ENCODE measurements around the gene GZMM. TPM values are rescaled to one million over a fixed set of nuclear protein-coding genes. Genes with fewer than 3 reads are reported as not detected.

Gene GZMM
- total and polyA plus RNA-seq, 4 donors: 0.74 to 3.0 (median 2.5) TPM

DNA sequence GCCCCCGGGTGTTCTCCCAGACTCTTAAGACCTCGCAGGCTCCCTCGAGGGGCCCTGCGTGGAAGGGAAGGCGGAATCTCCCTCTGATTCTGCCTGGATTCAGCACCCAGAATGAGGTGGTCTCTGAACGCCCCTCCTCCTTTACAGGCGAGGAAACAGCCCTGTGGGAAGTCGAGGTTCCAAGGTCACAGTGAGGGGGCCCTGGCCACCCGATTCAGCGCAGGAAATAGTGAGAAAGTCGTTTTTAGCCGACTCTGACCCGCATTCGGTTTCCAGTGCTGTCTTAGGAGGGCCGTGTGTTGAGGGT, 29.6 kb downstream of the GZMM start:
- H3K27ac ChIP-seq (ENCODE audit: low read depth in 1 of 2, low read length in 1 of 2): peak overlapping the region; percentile 20 to 95
- H3K36me3 ChIP-seq (ENCODE audit: control insufficient read depth in 4 of 4, insufficient read depth in 4 of 4, low read length in 4 of 4): peaks cover 0 to 16% (median 0%) of the 10 kb centered on the region in 4 donors
- H3K9ac ChIP-seq (ENCODE audit: insufficient read depth in 1 of 2, low read length in 2 of 2): peak overlapping the region; percentile 70 to 90
- ATAC-seq (ENCODE audit: insufficient read depth, low FRiP score) (no peak), DNase-seq (no peak)
- no peaks in the 10 kb centered on the region for H3K27me3 ChIP-seq (ENCODE audit: control insufficient read depth in 3 of 3, insufficient read depth in 3 of 3, low read length in 2 of 3)
- WGBS, 2 donors: 2 to 4% methylated on average over 15 of the region's 15 CpGs
- TF ChIP-seq, protein P1, sequence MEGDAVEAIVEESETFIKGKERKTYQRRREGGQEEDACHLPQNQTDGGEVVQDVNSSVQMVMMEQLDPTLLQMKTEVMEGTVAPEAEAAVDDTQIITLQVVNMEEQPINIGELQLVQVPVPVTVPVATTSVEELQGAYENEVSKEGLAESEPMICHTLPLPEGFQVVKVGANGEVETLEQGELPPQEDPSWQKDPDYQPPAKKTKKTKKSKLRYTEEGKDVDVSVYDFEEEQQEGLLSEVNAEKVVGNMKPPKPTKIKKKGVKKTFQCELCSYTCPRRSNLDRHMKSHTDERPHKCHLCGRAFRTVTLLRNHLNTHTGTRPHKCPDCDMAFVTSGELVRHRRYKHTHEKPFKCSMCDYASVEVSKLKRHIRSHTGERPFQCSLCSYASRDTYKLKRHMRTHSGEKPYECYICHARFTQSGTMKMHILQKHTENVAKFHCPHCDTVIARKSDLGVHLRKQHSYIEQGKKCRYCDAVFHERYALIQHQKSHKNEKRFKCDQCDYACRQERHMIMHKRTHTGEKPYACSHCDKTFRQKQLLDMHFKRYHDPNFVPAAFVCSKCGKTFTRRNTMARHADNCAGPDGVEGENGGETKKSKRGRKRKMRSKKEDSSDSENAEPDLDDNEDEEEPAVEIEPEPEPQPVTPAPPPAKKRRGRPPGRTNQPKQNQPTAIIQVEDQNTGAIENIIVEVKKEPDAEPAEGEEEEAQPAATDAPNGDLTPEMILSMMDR (IDR thresholded peaks at IDR 0.05; ENCODE audit: control extremely low read depth, extremely low read depth): no peak
- peak overlapping the region; percentile 92 for H3K4me3 ChIP-seq
- H3K4me1 ChIP-seq (ENCODE audit: control insufficient read depth in 5 of 5, insufficient read depth in 5 of 5, low read length in 5 of 5): peaks cover 0 to 35% (median 18%) of the 10 kb centered on the region in 5 donors
- no peaks in the 10 kb centered on the region for H3K9me3 ChIP-seq (ENCODE audit: control insufficient read depth in 4 of 4, insufficient read depth in 3 of 4, low read length in 3 of 4)

DNA sequence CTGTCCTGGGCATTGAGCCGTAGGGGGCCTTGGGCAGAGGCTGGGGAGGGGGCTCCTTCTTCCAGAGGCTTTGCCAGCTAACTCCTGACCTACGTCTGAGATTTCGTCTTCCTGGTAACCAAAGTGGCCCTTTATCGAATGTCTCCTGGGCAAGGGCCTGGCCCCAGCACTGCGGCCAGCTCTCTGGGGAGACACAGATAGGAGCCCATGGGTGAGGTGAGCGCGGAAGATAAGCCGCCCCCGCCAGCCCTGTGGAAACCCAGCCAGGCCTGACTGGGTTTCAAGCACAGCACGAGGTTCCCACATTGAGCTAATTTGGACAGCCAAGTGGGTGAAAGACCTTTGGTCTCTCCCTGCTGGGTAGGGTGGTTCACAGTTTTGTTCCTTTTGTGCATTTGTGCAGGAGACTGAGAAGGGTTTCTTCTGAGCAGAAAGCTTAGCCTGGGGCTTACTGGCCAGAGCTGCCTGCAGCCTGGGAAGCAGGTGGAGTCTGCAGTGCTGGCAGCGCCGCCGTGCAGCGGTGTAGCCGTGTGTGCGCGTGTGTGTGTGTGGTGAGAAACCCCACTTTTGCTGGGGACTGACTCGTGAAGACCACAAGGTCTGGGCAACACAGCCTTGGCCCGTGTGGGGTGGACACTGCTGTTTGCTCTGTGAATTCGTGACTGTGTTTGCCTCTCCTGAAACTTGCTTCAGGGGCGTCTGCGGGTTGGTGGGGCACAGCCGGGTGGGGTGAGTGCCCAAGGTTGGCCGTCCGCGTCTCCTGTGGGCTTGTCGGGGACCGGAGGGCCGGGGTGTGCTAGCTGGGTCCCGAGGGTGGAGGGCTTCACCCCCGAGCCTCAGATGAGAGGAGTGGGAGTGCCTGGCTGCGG, 31.0 kb downstream of the GZMM start:
- Histone ChIP-seq H3K4me1 (ENCODE audit: control insufficient read depth in 5 of 5, insufficient read depth in 5 of 5, low read length in 5 of 5) (peaks cover 0 to 35% (median 18%) of the 10 kb centered on the region in 5 donors), H3K27ac (ENCODE audit: low read depth in 1 of 2, low read length in 1 of 2) (peak overlapping the region in 1 of 2 donors; percentile 79), H3K27me3 (ENCODE audit: control insufficient read depth in 3 of 3, insufficient read depth in 3 of 3, low read length in 2 of 3) (no peaks in the 10 kb centered on the region), H3K9ac (ENCODE audit: insufficient read depth in 1 of 2, low read length in 2 of 2) (peak overlapping the region in 1 of 2 donors; percentile 42), H3K36me3 (ENCODE audit: control insufficient read depth in 4 of 4, insufficient read depth in 4 of 4, low read length in 4 of 4) (peaks cover 0 to 26% (median 0%) of the 10 kb centered on the region in 4 donors), H3K9me3 (ENCODE audit: control insufficient read depth in 4 of 4, insufficient read depth in 3 of 4, low read length in 3 of 4) (no peaks in the 10 kb centered on the region), H3K4me3 (no peak overlapping the region)
- TF ChIP-seq, protein P1 (IDR thresholded peaks at IDR 0.05; ENCODE audit: control extremely low read depth, extremely low read depth): no peak
- DNase-seq (peak in 1 of 3 donors; percentile 37), ATAC-seq (ENCODE audit: insufficient read depth, low FRiP score) (no peak)
- 50 to 62% methylated on average over 31 to 32 of the region's 32 CpGs for WGBS, 2 donors

DNA sequence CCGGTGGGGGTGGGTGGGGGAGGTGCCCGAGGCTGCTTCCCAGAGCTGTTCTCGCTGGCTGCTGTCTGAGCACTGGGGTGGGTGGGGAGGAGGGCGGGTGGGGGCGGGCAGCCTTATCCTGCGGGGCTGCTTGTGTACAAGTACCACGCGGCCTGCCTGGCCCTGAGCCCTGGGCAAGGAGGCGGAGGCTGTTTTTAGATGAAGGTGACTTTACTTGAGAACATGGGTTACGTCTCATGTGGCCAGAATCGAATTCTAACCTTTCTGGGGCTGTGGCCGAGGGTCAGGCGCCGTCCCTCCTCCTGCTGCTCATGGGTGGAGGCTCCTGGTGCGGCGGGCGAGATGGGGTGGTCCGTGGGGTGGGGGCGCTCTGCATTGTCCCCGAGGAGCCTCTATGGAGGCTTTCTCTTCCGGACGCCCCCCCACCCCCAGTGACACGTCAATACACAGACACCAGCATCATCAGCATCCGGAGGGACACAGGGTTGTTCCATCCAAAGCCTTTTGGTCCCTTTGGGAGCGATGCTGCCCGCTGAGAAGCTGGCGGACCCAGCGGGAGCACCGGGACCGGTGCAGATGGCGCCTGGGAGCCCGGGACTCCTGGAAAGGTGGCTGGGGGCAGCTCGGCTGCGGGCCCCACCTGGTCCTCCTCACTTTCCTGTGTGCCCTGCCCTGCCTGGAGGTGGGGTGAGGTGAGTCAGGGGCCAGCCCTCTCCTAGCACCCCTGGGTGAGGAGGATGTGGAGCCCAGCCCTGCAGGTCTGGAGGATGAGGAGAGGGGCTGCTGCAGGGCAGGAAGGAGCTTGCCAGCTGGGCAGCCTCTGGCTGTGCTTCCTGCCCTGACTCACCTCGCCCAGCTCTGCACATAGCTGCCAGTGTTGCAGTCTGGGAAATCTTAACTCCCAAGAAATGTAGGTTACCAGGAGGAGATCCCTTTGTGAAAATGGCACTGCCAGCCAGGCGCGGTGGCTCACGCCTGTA, 32.0 kb downstream of the GZMM start:
- Histone ChIP-seq H3K27ac (ENCODE audit: low read depth in 1 of 2, low read length in 1 of 2) (peak overlapping the region in 1 of 2 donors; percentile 91), H3K4me3 (no peak overlapping the region), H3K36me3 (ENCODE audit: control insufficient read depth in 4 of 4, insufficient read depth in 4 of 4, low read length in 4 of 4) (peaks cover 0 to 34% (median 0%) of the 10 kb centered on the region in 4 donors), H3K4me1 (ENCODE audit: control insufficient read depth in 5 of 5, insufficient read depth in 5 of 5, low read length in 5 of 5) (peaks cover 0 to 35% (median 18%) of the 10 kb centered on the region in 5 donors), H3K27me3 (ENCODE audit: control insufficient read depth in 3 of 3, insufficient read depth in 3 of 3, low read length in 2 of 3) (no peaks in the 10 kb centered on the region), H3K9me3 (ENCODE audit: control insufficient read depth in 4 of 4, insufficient read depth in 3 of 4, low read length in 3 of 4) (no peaks in the 10 kb centered on the region), H3K9ac (ENCODE audit: insufficient read depth in 1 of 2, low read length in 2 of 2) (no peak overlapping the region)
- DNase-seq (peak; percentile 31 to 62 (median 62)), ATAC-seq (ENCODE audit: insufficient read depth, low FRiP score) (no peak)
- WGBS, 2 donors: 64 to 71% methylated on average over 36 to 38 of the region's 38 CpGs
- TF ChIP-seq, protein P1 (IDR thresholded peaks at IDR 0.05; ENCODE audit: control extremely low read depth, extremely low read depth): no peak

Data from lung (tissue), 12 donors.